ENCODE results near the gene NSG1.

DNA sequence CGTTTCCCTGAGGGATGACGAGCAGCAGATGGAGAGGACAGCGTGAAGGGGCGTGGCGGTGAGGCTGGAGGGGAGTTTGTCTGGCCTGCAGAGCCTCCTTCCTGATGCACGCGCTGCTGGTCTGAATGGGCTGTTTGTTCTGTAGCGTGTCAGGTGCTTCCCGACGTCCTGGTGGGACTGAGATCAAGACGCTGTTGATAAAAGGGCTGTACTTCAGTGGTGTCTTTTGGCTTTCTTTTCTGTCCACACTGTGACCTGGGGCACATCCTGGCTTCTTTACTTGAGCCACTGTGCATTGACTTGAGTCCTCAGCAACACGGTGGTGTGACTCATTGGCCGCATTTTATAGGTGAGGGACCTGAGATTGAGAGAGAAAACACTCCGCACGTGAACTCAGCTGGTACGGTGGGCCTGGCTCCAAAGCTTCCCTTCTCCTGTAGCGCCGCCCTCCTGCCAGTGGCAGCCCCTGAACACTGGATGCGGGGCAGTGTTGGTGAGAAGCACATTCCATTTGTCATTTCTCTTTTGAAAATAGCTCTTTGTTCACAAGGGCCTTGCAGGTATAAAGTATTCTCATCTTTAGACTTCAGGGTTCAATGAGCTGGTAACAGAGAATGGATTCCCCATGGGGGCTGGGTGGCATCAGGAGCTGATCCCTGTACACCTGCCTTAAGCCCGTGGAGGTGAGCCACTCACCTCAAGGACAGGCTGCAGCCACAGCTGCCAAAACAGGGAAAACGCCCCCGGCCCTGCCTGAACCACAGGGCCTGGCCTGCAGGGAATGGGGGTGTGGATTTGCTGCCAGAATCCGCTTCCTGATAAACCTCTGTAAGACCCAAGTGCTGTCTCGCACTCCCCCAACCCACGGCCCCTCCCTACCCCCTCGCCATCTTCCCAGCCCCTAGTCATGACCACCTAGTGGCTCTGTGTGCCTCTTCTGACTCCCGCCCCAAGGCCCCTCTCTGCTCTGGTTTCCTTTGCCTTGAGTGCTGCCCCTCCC lies 29.2 kb downstream of the NSG1 start:
- TF ChIP-seq, protein P1, sequence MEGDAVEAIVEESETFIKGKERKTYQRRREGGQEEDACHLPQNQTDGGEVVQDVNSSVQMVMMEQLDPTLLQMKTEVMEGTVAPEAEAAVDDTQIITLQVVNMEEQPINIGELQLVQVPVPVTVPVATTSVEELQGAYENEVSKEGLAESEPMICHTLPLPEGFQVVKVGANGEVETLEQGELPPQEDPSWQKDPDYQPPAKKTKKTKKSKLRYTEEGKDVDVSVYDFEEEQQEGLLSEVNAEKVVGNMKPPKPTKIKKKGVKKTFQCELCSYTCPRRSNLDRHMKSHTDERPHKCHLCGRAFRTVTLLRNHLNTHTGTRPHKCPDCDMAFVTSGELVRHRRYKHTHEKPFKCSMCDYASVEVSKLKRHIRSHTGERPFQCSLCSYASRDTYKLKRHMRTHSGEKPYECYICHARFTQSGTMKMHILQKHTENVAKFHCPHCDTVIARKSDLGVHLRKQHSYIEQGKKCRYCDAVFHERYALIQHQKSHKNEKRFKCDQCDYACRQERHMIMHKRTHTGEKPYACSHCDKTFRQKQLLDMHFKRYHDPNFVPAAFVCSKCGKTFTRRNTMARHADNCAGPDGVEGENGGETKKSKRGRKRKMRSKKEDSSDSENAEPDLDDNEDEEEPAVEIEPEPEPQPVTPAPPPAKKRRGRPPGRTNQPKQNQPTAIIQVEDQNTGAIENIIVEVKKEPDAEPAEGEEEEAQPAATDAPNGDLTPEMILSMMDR (IDR thresholded peaks at IDR 0.05): no peak
- TF ChIP-seq POLR2AphosphoS5 (IDR thresholded peaks at IDR 0.05; ENCODE audit: low read depth, low read length) (no peak), SIN3A (IDR thresholded peaks at IDR 0.05; ENCODE audit: borderline replicate concordance, insufficient read depth, low read depth, low read length) (no peak), TCF7L2 (IDR thresholded peaks at IDR 0.05; ENCODE audit: low read depth, low read length) (no peak)
- TF ChIP-seq, protein P2, sequence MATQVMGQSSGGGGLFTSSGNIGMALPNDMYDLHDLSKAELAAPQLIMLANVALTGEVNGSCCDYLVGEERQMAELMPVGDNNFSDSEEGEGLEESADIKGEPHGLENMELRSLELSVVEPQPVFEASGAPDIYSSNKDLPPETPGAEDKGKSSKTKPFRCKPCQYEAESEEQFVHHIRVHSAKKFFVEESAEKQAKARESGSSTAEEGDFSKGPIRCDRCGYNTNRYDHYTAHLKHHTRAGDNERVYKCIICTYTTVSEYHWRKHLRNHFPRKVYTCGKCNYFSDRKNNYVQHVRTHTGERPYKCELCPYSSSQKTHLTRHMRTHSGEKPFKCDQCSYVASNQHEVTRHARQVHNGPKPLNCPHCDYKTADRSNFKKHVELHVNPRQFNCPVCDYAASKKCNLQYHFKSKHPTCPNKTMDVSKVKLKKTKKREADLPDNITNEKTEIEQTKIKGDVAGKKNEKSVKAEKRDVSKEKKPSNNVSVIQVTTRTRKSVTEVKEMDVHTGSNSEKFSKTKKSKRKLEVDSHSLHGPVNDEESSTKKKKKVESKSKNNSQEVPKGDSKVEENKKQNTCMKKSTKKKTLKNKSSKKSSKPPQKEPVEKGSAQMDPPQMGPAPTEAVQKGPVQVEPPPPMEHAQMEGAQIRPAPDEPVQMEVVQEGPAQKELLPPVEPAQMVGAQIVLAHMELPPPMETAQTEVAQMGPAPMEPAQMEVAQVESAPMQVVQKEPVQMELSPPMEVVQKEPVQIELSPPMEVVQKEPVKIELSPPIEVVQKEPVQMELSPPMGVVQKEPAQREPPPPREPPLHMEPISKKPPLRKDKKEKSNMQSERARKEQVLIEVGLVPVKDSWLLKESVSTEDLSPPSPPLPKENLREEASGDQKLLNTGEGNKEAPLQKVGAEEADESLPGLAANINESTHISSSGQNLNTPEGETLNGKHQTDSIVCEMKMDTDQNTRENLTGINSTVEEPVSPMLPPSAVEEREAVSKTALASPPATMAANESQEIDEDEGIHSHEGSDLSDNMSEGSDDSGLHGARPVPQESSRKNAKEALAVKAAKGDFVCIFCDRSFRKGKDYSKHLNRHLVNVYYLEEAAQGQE (IDR thresholded peaks at IDR 0.05; ENCODE audit: insufficient read depth in 1 of 2, low read depth in 2 of 2, low read length in 1 of 2): no peak
